GM10847 (cell line): ENCODE results near the gene COQ5.
A peak's percentile ranks its signal among the peaks of the same experiment; 100 is the strongest.

Source experiments
- POLR2A ChIP-seq: IDR thresholded peaks from 2 replicates; pipeline ENCODE4 v1.6.1; 2011; ENCODE audit not compliant: insufficient read length; ENCODE audit errors: extremely low read depth

Gene COQ5

GRCh38 chr12:120470150-120470784, 58.7 kb downstream of the COQ5 start:
- TF ChIP-seq POLR2A, result no peak

GRCh38 chr12:120469450-120470149, 59.4 kb downstream of the COQ5 start, which contains the start of gene SRSF9:
SRSF9 (minus strand) TSS chr12:120469748; CDS start chr12:120469609, 139 bp downstream.
- peak; percentile 95 for TF ChIP-seq POLR2A

GRCh38 chr12:120468821-120469449, 60.0 kb downstream of the COQ5 start:
- no peak for TF ChIP-seq POLR2A

- no peak for TF ChIP-seq POLR2A
These were observed 60.6 kb downstream of the COQ5 start for GRCh38 chr12:120468325-120468820.

GRCh38 chr12:120467439-120467838, 61.5 kb downstream of the COQ5 start:
- TF ChIP-seq POLR2A, result no peak

GRCh38 chr12:120466560-120467315, 62.2 kb downstream of the COQ5 start:
- TF ChIP-seq POLR2A, result no peak

- no peak for TF ChIP-seq POLR2A
These were observed 63.2 kb downstream of the COQ5 start for GRCh38 chr12:120465756-120466155.

GRCh38 chr12:120463712-120464111, 65.2 kb downstream of the COQ5 start:
- TF ChIP-seq POLR2A, result no peak

GRCh38 chr12:120462099-120462640, 66.8 kb downstream of the COQ5 start:
- TF ChIP-seq POLR2A, result no peak

GRCh38 chr12:120460157-120460556, 68.8 kb downstream of the COQ5 start:
- TF ChIP-seq POLR2A, result no peak

GRCh38 chr12:120457133-120457532, 71.8 kb downstream of the COQ5 start:
- TF ChIP-seq POLR2A, result no peak

- TF ChIP-seq POLR2A, result no peak
These were observed 73.7 kb downstream of the COQ5 start for GRCh38 chr12:120455302-120455701.

GRCh38 chr12:120453977-120454376, 75.0 kb downstream of the COQ5 start:
- TF ChIP-seq POLR2A, result no peak
